Left kidney (tissue), 2 donors: ENCODE results near the gene VPREB3. TPM values are rescaled to one million over a fixed set of nuclear protein-coding genes. Genes with fewer than 3 reads are reported as not detected.

ENCODE experiments used
- DNase-seq: peaks from one replicate; pipeline ENCODE4 v3.0.0-alpha.2; 2013
- polyA plus RNA-seq: library from polyadenylated mRNA; unstranded; fragments of 120-200 nt; gene quantifications from one replicate; pipeline ENCODE4 v1.2.1, GENCODE V29; 2013; ENCODE audit not compliant: insufficient read length

VPREB3 gene
- polyA plus RNA-seq, 1 donor = not detected

DNA sequence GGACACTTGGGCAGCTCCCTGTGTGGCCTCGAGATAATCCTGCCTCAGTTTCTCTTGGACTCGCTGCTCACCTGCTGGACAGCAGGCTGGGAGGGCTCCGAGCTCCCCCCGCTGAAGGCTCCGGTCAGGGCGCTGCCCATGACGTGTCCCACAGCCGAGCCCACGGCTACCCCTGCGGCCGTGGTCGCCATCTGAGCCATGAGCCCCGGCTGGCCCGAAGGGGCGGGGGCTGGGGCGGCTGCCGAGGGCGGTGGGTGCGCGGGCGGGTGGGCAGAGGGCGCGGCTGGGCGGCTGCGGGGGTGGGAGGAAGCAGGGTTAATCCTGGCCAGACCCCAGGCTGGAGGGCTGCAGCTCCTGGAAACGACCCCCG lies 13.1 kb upstream of the VPREB3 start:
- no peak for DNase-seq

- no peak for DNase-seq
Measured at GRCh38 chr22:23764899-23765881, 11.0 kb upstream of the VPREB3 start.

- no peak for DNase-seq
Measured at GRCh38 chr22:23763954-23764353, 9.7 kb upstream of the VPREB3 start.

GRCh38 chr22:23763579-23763945 lies 9.3 kb upstream of the VPREB3 start:
- DNase-seq = no peak

DNA sequence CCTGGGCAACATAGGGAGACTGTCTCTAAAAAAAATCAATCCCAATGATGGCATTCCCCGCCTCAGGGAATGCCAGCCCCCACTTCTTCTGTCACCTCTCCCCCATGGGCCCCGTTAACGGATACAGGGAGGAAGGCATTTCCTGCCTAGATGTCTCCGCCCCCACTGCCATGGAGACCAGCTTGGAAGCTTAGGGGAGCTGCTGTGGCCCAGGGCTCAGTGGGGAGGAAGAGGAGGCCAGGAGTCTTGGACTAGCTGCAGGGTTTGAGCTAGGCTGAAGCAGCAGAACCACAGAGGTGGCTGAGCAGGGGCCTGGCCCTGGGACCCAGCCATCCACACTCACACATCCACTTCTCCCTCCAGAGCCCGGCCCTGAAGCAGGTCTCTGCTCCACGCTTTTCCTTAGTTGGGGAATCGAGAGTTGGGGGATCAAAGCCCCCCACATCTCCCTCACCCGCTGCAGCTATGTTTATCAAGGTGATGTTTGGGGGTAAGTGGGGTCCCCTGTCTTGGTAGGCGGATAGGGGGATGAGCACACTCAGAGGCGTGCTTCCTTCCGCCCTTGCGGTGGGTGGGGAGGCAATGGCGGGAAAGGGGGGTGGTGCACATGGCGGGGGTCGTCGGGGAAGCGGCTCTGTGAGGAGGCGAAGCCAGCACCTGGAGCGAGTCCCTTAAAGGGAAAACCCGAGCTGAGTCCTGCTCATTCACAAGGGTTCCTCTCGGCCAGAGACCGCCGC lies 8.8 kb upstream of the VPREB3 start, which contains the start of gene C22orf15:
Gene C22orf15 (plus strand): TSS at position 149 of the 737 bp plus-strand sequence. CDS start 317 bp downstream, at position 466.
- no peak for DNase-seq

- no peak for DNase-seq
Measured at GRCh38 chr22:23760056-23760455, 5.8 kb upstream of the VPREB3 start.

DNA sequence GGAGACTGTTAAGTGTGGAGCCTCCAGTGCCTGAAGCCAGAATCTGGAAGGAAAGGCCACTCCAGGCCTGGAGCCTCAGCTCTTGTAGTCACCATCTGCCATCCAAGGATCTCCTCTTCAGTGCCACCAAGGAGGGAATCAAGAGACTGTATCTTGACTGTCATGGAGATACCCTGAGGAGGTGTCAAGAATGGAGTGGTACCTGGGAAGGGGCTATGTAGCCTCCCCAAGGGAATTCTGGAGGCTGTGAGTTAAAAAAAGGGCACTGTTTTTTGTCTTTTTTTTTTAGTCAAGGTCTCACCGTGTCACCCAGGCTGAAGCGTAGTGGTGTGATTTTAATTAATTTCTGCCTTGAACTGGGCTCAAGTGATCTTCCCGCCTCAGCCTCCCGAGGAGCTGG lies 5.3 kb upstream of the VPREB3 start:
- DNase-seq = no peak

GRCh38 chr22:23756891-23757290 lies 2.7 kb upstream of the VPREB3 start:
- no peak for DNase-seq

GRCh38 chr22:23755711-23756110 lies 1.5 kb upstream of the VPREB3 start:
- no peak for DNase-seq

DNA sequence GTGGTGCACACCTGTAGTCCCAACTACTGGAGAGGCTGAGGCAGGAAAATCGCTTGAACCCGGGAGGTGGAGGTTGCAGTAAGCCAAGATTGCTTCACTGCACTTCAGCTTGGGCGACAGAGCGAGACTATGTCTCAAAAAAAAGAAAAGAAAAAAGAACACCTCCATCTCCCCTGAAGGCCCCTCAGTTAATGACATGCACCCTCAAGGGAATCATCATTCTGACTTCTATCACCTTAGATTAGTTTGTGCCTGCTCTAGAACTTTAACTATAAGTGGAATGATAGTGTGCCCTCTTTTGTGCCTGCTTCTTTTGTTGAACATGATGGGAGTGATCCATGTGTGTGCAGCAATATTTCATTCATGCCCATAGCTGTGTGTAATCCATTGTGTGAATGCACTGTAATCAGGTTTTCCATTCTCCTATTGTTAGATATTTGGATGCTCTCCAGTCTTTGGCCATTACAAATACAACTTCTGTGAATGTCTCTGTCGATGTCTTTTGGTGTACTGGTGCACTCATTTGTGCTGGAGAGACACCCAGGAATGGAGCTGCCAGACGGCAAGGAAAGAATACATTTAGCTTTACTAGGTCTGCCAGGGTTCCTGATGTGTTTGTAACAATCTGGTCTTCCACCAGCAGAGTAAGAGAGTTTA lies 883 bp upstream of the VPREB3 start:
- DNase-seq = no peak

DNA sequence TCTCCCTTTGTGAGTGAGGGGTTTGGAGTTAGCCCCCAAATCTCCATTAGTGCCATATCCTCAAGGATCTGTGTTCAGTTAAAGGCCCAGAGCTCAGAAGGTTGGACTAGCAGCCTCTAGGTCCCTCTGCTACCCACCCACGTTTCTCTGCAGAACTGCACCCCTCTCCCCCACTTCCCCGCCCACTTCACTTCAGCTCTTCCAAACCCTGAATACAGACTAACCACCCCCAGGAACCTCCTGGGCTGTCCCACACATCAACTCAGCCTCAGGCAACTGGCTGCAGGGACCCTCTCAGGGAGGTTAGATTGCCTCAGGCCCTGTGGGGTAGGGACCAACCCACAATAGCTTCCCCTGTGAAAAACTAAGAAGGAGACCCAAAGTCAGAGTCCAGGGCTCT lies 840 bp downstream of the VPREB3 start:
- no peak for DNase-seq

DNA sequence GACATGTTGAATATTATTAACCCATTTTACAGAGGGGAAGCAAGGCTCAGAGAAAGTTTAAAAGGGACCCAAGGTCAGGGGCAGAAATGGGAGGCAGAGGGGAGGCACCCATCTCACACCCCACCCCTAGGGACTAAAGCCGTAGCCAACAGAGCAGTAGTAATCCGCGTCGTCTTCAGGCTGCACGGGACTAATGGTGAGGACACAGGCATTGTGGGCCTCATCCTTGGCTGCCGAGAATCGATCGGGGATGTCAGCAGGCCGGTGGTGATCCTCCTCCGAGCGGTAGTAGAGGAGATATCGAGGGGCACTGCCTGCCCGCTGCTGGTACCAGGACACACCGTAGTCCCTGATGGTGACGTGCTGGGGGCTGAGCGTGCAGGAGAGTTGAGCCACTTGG lies 1.5 kb downstream of the VPREB3 start:
- no peak for DNase-seq

- no peak for DNase-seq
Measured at GRCh38 chr22:23752090-23752691, 2.0 kb downstream of the VPREB3 start.

DNA sequence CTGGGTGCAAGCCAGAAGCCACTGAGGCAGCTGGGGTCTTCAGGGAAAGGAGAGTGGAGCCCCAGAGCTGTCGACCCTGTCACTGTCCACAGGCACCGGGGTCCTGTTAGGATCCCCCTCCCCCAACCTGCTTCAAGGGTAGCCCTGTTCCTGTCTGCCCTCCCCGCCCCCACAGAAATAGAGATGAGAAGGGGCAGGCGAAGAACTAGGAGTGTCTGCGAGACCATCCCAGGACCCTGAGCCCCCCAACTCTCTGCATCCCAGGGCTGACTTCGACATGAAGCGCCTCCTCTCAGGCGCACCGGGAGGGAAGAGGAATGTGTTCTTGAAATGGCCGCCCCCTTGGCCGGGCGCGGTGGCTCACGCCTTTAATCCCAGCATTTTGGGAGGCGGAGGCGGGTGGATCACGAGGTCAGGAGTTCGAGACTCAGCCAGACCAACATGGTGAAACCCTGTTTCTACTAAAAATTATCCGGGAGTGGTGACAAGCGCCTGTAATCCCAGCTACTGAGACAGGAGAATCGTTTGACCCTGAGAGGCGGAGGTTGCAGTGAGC lies 2.7 kb downstream of the VPREB3 start:
- DNase-seq = no peak

DNA sequence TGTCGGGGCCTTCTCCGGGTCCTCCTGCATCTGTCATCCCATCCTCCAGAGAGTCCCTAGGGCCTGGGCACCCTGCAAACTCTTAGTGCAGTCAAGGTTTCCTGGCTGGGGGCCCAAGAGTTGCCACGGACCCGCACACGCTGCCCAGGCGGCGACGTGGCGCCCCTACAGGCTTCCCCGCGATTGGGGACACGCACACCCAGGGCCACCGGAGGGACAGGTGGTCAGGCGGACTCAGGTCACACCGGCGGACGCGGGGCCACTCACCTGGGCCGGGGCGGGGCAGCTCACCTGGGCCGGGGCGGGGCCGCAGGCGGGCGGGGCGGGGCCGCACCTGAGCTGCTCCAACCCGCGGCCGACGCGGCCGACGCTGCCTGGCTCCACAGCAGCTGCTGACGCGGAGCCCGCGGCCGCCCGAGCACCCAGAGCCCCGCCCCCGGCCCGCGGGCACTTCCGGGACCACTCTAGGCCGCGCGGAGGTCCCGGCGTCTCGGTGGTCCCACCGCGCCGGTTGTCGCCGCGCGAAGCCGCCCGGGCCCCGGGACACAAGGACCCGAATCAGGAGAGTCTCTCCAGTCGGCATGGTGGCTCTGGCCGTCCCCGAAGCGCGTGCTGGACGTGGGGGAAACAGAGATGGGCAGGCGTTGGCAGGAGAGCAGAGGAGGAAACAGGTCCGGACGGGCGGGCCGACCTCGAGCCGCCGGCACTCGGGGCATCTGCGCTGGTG lies 3.3 kb downstream of the VPREB3 start, which contains the start of gene ZNF70:
Gene ZNF70 (minus strand): TSS at position 399 of the 727 bp plus-strand sequence. CDS start 5,972 bp downstream, outside the sequence.
- peak; percentile 85 for DNase-seq

DNA sequence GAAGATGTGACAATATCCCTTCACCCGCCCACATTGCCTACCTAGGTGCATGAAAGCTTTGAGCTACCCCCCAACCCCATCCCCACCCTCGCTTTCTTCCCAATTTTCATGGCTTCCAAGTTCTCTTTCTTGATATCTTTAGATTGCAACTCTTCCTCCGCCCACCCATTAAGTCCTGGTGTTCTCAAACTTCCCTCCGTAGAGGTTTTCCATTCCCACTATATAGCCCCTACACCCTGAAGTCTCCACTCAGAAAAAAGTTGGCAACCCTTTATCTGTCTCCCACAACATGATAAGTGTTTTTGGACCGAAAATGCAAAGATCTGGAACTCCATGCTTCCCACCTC lies 3.9 kb downstream of the VPREB3 start:
- no peak for DNase-seq

DNA sequence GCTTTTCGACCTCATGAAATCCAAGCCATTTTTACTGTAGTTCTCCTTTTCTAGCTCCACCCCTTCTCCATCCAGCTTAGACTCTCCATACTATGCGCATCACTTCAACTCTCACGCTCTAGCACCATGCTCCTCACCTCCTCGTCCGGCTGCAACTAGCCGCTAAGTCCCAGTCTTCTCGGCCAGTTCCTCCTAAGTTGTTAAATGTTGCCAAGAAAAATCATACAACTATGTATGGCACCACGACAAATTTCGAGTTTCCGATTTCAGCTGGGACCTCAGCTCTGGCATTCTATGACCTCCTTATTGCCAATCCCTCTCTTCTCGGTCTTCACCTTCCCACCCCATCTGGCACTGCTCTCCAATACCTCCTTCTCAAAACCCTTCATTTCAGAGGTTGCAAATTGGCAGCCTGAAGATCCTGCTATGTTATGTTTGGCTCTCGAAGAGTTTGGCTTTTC lies 4.4 kb downstream of the VPREB3 start:
- DNase-seq = no peak

DNA sequence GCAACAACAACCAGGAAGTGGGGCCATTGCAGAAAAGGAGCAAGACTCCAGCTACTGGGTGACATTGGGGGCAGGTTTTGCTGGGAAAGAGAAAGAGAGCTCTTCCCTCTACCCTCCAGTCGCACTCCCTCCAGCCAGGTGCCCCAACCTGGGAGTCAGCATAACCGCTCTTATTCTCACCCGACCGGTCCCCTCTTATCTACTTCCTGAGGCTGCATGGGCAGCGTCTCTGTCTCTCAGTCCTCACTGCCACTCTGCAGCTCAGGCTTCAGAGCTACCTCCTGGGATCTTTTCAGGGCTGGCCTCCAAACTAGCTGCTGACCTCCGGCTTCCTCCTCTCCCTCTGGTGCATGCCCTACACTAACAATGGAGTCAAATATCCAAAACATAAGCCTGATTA lies 8.4 kb downstream of the VPREB3 start:
- no peak for DNase-seq

- DNase-seq = no peak
Measured at GRCh38 chr22:23744485-23744884, 9.7 kb downstream of the VPREB3 start.

DNA sequence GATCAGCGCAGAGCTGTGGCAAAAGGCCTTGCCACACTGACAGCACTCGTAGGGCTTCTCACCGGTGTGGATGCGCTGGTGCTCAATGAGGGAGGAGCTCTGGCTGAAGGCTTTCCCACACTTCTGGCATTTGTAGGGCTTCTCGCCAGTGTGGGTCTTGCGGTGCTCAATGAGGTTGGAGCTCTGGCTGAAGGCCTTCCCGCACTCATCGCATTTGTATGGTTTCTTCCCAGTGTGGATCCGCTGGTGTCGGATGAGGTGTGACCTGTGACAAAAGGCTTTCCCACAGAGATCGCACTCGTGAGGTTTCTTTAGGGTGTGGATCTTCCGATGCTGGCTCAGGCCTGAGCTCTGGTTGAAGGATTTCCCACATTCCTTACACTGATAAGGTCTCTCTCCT lies 10.2 kb downstream of the VPREB3 start:
- no peak for DNase-seq

DNA sequence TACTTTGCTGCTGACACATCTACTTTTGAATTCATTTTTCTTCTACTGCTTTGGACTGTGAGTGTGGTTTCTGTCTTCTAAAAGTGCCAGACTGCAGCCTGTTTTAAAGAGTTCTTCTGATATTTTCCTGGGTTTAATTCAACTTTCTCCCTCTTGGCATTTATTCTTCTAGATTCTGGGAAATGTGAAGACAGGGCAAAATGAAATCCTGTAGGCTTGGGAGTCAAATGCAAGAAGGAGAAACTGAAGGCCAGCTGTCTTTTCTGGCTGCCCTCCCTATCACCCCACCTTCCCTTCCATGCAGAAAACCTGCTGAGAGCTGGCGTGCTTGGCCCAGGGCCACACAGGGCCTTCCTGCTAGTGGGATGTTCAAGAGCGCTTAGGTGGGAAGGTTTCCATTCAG lies 10.9 kb downstream of the VPREB3 start:
- DNase-seq = no peak
